ENCODE data around the gene TRAPPC10.

The TRAPPC10 gene

DNA sequence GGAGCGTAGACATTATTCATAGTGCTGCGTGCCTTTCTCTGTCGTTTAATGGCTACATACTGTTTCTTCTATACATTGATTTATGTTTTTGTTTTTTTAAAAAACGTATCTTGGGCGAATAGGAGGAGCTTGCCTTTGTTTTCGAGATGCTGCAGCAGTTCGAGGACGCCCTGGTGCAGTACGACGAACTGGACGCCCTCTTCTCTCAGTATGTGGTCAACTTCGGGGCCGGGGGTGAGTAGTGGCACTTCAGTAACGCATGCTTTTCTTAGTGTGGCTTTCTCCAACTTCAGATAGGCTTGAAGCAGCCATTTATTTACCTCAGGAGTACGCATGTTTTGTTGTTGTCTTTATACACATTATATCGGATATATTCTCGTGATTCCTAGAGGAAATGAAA lies 46.9 kb downstream of the TRAPPC10 start:
- FAIRE-seq (no peak), DNase-seq (ENCODE audit: insufficient read length, low spot score) (no peak)

DNA sequence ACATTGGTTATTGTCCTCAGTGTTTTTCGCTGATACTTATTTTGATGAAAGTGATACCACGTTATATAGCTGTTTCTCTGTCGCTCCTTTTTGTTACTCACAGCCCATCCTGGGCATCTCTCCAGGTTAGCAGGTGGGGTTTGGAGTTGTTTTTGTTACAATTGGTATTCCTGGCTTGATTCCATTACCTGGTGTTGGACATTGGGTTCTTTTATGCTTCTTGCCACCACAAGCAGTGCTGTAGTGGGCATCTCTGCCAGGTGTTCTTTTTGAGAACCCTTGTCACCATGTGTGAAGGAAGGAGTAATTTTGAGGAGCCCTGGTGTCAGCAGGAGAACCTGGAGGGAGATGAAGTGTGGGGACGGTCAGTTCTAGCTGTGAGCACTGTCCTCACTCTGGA lies 47.6 kb downstream of the TRAPPC10 start:
- FAIRE-seq, result no peak

DNA sequence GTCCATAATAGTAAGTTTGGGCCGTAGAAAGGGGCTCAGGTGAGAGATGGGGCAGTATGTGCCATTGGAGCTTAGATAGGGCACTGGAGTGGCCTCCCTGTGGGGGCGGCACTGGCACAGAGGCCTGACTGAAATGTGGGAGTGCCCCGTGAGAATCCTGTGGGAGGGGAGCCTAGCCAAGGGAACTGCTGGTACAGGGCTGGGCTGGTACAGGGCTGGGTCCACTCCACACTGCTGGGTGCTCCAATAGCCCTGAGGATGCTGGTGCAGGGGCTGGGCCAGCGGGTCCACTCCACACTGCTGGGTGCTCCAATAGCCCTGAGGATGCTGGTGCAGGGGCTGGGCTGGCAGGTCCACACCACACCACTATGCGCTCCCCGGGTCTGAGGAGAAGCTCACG lies 50.3 kb downstream of the TRAPPC10 start:
- no peak for FAIRE-seq
- DNase-seq (ENCODE audit: insufficient read length, low spot score), result no peak

More for the DNA sequence above, 47.6 kb downstream of the TRAPPC10 start:
- no peak for DNase-seq (ENCODE audit: insufficient read length, low spot score)

DNA sequence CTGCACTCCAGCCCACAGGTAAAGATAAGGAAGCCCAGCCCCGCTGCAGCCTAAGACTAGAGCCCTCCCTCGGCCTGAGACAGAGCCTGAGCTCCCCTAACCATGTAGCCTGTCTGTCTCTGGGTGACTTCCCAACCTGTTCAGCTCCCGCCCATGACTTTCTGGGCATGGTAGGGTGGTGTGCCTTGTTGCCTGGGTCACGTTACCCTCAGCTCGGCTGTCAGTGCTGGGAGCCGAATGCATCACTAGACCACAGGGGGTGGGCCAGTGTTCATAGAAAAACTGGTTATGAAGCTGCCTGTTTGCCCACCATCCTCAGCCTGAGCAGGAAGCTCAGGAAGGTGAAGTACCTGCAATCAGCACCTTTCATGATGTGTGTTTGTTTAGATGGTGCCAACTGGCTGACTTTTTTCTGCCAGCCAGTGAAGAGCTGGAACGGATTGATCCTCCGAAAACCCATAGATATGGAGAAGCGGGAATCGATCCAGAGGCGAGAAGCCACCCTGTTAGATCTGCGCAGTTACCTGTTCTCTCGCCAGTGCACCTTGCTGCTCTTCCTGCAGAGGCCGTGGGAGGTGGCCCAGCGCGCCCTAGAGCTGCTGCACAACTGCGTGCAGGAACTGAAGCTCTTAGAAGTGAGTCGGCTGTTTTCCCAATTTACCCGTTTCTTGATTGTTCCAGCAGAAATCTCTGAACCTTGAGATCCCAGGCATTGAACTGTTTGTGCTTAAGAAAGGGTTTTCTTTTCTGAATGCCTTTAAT lies 51.2 kb downstream of the TRAPPC10 start:
- DNase-seq (ENCODE audit: insufficient read length, low spot score), result no peak
- FAIRE-seq, result no peak

DNA sequence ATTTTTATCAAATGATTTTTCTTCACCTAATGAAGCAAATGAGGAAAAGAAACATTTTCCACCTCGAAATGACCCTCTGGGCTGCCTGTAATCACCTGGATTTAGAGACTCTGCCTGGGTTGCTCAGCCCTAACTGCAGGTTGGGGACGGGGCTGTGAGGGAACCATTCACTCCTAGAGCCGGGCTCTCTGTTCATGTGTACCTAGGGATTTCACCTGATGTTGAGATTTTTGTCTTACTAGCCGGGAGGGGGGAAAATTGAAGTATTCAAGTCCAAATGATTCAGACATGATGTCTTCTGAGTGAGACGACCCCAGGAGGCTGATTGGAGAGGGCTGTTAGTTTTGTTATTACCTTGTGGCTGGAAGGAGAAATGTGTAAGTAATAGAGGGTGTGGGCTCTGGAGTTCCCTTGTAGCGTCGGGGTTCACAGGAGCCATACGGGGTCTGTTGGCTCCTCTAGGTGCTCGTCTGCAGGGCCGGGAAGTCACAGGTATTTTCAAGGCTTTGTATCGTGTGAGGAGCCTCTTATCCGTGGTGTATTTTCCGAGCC lies 52.8 kb downstream of the TRAPPC10 start:
- DNase-seq (ENCODE audit: insufficient read length, low spot score) (no peak), FAIRE-seq (no peak)

DNA sequence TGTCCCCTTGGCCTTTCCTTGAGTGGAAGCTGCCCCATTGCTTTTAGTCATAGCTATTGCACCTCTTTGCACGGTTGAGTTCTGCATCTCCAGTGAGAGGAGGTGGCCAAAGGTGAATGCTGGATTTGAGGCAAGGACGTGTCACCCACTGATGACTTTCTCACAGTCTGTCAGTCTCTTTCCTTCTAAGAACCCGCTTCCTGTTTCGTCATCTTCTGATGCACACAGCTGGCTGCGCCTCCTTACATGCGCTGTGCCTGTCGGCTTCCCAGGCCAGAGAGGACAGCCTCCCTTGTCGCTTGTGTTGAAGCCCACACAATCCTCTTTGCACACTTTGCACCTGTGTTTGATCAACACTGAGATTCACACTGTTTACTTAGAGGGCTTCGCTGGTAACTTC lies 53.3 kb downstream of the TRAPPC10 start:
- no peak for FAIRE-seq
- DNase-seq (ENCODE audit: insufficient read length, low spot score), result no peak

DNA sequence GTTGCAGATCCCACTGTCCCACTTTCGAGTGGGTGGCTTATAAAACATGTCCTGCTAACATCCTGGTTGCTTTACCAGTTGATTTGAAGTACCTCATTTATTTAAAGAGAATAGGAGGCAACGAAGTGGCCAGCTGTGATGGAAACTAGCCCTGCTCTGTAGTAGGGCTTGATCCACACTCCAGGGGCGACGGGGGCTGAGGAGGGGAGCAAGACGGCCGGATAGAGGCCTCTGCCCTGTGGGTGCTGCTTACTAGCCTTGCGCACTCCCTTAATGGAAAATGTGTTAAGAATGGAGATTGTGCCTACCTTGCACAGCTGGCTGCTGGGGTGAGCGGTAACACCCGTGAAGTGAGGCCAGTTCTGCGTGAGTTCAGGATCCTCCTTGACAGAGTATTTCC lies 54.0 kb downstream of the TRAPPC10 start:
- no peak for FAIRE-seq
- DNase-seq (ENCODE audit: insufficient read length, low spot score), result no peak

DNA sequence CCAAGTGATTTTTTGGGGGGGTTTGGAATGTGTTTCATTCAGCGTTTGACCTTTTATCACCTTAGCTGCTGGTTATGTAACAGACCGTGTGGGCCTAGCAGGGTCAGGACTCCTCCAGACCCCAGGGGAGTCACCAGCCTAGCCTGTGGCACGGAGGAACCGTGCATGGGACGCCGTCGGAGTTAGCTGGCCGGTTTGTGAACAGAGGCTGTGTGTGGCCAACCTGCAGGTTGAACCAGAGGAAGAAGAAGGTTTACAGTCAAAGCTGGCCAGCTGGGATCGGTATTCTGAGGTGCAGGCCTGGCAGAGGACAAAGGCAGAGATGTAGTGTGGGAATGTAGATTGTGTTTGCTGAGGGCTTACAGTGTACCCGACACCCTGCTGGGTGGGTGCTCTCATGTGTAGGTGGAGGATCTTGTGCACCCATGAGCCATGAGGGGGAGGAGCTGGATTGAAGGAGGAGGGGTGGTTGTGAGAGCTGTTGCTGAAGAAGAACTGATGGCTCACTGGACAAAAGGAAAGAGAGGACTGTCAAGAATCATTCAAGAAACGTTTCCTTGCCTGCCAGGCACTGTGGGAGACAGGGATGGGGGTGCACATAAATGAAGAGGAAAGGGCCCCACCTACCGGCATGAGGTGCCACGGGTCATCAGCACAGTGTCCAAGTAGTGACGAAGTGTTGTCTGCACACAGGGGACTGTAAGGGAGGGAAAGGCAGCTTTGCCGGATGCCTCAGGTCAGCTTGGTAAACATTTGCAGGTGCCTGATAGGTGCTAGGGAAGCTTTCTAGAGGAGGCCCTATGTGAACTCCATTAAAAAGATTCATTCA lies 55.1 kb downstream of the TRAPPC10 start:
- no peak for FAIRE-seq
- DNase-seq (ENCODE audit: insufficient read length, low spot score), result no peak

DNA sequence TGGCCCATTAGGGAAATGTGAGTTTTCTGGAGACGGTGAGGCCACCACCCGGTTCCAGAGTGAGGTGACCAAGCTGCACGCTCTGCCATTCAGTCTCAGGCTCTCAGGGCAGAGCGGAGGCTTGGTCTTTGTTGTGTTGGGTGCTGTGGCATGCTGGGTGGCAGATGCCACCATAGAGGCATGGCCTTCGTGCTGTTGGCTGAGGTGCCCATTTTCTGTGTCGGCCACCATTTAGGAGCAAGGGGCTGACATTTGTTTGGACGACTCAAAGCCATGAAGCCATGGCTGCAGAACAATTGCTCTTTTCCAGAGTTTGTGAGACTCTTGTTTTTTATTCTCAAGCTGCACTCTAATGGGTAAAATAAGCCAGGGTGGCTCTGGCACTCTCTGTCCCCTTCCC lies 58.3 kb downstream of the TRAPPC10 start:
- FAIRE-seq, result no peak
- no peak for DNase-seq (ENCODE audit: insufficient read length, low spot score)

DNA sequence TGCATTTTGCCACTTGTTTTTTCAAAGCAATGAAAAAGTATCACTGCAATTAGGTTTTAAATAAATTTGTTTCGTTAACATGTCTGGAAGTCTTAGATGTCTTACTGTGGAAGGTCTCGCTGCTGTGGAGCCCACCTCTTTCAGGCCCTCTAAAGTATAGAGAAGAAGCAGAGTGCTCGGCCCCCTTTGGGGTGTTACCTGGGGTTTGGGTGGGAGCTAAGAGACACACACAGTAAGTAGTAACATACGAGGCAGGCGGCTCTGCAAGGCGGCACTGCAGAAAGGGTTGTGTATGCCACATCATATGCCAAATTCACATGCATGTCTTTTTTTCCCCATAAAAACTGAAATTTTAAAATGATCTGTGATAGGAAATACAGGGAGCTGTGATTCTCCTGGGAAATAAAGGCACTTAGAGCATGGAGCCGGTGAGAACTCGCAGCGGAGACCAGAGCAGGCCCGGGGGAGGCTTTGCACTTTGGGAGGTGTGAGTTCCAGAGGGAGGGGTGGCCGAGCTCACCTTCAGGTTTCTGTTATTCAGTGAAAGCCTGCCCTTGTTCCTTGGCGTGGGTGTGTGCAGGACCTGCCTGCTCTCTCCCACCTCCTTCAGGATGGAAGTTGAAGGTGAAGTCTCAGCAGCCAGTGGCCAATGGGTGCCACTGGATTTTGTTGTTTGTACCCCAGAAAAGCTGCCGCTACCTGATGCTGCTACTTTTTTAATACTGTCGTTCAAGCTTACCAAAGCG lies 59.4 kb downstream of the TRAPPC10 start:
- FAIRE-seq, result no peak
- DNase-seq (ENCODE audit: insufficient read length, low spot score), result no peak

DNA sequence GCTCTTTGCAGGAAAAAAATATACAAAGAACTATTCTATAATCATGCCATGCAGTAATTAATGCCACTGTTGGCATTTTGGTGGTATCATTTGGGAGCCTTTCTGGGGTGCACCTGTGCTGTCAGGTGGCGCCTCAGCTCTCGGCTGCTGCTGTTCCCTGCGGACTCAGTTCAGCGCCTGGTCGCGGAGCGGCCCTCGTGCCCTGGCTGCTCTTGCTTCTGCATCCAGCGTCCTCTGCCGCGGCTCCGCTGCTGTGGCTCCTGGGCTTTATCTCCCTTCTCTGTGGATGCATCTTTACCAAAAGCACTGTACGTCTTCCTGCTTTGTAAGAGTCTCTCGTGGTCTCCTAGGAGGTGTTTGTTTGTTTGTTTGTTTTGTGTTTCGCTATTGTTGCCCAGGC lies 60.0 kb downstream of the TRAPPC10 start:
- no peak for DNase-seq (ENCODE audit: insufficient read length, low spot score)
- no peak for FAIRE-seq

DNA sequence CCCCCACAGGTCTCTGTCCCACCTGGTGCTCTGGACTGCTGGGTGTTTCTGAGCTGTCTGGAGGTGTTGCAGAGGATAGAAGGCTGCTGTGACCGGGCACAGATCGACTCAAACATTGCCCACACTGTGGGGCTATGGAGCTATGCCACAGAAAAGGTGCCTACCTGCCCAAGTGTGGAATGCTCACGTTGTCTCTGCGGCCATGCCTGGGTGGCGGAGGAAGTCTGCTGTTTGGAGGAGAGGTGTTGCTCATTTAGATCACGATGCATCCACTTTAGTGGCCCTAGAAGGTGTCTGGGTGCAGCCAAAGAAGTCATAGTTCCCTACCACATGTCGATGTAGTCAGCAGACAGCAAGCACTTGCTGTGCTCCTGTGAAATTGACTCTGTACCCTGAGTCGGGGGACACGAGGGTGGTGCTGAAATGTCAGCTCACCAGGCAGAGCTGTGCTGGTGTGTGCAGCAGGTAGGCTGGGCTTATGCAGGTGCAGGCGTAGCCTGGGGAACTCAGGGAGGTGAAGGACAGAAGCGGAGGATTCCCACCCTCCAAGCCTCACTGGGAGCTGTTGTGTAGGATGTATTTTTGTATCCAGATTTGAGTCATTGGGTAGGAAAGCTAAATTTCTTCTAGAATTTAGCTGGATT lies 62.3 kb downstream of the TRAPPC10 start:
- DNase-seq (ENCODE audit: insufficient read length, low spot score) (no peak), FAIRE-seq (no peak)

DNA sequence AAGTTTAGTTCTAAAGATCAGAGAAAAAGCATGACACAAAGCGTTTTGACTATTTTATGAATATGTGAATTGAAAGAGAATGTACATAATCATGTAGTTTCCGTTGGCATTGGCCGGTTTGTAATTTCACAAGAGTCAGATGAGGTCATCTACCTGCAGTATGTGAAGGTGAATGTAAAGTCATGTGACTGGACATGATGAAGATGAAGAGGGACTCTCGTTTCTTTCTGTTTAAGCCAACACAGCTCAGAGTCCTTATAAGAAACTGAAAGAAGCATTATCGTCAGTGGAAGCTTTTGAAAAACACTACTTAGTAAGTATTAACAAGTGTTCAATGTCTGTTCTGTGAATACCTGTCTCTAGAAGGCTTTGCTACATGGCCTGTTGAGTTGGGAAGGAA lies 64.2 kb downstream of the TRAPPC10 start:
- DNase-seq (ENCODE audit: insufficient read length, low spot score) (no peak), FAIRE-seq (no peak)

DNA sequence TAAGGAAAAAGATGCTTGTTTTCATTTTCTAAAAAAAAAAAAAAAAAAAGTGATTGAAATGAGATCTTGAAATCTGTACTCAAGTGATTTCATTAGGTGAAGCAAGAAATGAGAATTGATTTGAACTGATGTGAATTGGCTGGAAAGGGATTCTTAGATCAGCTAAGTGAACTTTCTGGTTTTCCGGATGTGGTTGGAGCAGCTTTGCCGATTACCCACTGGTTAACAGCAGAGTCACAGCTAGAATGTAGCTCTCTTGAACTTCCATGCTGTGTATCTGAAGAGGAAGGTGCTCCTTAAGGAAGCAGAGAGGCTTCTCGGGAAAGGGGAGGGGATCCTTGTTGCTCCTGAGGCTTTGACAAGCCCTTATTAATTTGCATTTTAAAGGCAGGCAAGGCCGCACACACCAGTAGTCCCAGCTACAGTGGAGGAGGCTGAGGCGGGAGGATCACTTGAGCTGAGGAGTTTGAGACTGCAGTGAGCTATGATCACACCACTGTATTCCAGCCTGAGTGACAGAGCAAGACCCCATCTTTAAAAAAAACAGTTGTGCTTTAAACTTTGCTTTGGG lies 66.4 kb downstream of the TRAPPC10 start:
- no peak for FAIRE-seq
- no peak for DNase-seq (ENCODE audit: insufficient read length, low spot score)

DNA sequence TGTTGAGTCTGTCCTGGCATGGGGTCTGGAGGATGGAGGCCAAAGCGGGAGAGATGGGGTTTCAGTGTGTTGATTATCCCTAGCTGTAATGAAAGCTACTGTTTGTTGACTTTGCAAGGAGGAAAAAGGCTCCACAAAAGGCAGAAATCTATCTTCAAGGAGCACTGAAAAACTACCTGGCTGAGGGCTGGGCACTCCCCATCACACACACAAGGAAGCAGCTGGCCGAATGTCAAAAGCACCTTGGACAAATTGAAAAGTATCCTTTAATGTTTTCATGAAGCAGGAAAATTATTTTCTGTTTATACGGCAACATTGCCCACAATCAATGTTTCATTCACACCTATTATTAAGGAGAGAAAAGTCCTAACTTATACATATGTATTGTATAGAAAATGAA lies 67.3 kb downstream of the TRAPPC10 start:
- DNase-seq (ENCODE audit: insufficient read length, low spot score), result no peak
- FAIRE-seq, result no peak

DNA sequence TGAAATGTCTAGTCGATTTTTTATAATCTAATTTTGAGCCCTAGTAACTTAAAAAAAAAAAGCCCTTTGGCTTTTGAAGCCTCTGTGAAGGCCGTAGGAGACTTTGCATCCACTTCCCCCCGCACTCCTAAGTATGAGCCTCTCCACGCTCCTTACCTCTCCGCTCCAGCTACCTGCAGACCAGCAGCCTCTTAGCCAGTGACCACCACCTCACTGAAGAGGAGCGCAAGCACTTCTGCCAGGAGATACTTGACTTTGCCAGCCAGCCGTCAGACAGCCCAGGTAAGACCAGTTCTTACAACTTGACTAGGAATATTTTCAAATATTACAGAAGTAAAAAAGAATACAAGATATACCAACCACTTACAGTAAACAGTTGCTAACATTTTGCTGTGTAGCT lies 67.7 kb downstream of the TRAPPC10 start:
- no peak for FAIRE-seq
- no peak for DNase-seq (ENCODE audit: insufficient read length, low spot score)

DNA sequence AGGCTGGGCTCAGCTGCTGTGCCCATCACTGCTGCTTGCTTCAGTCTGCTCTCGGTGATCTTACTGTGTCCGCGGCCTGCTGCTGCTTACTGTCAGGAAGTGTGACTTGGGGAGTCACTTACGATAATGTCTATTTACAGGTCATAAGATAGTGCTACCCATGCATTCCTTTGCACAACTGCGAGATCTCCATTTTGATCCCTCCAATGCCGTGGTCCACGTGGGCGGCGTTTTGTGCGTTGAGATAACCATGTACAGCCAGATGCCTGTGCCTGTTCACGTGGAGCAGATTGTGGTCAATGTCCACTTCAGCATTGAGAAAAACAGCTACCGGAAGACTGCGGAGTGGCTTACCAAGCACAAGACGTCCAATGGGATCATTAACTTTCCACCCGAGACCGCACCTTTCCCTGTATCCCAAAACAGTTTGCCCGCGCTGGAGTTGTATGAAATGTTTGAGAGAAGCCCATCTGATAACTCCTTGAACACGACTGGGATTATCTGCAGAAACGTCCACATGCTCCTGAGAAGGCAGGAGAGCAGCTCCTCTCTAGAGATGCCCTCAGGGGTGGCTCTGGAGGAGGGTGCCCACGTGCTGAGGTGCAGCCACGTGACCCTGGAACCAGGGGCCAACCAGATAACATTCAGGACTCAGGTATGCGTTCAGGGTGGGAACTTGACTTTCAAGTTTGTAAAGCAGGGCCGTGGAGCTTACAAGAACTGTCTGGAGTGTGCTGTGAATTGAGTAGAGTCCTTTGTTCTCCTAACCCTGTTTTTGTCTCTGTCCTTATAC lies 70.7 kb downstream of the TRAPPC10 start:
- no peak for FAIRE-seq
- no peak for DNase-seq (ENCODE audit: insufficient read length, low spot score)

DNA sequence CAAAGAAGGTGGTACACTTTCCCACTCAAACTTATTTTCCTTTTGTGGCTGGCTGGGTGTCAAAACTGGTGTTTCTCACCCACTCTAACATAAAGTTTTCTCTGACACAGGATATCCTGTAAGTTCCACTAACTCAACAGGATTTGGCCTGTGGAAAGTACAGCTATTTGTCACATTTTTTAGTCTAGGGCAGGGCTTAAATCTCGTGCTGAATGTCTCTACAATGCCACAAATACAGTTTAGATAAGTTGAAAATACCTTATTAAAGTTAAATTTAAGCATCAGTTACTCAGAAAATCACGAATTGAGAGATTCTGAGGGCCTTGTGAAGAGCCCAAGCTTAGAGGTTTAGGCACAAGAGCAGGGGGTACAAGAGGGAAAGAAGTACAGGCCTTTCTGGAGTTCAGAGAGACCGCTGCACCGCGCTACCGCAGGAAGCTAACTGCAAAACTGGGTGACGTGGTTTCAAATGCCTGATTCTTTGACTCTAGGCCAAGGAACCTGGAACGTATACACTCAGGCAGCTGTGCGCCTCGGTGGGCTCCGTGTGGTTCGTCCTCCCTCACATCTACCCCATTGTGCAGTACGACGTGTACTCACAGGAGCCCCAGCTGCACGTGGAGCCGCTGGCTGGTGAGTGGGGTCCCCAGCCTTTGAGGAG lies 71.7 kb downstream of the TRAPPC10 start:
- FAIRE-seq (no peak), DNase-seq (ENCODE audit: insufficient read length, low spot score) (no peak)

Data from HTR-8/SVneo (cell line).